GM12874 (cell line): ENCODE data around the gene ENG.

Experiments used
- CTCF ChIP-seq: IDR thresholded peaks from 2 replicates; pipeline ENCODE4 v1.5.1; 2011; ENCODE audit warnings: low read depth, mild to moderate bottlenecking, control low read depth, low read length, moderate library complexity; ENCODE audit not compliant: insufficient read depth

ENG gene

GRCh38 chr9:127765418-127765817 is 89.0 kb downstream of the ENG start:
- TF ChIP-seq CTCF: no peak
